GM18861 (cell line): ENCODE measurements around the gene MAPKAPK2.

Experiments used
- ATAC-seq: cut with Tn5 transposase; IDR thresholded peaks from one replicate; pipeline ENCODE4 v1.9.1; 2021; ENCODE audit not compliant: unreplicated experiment

MAPKAPK2 gene

DNA sequence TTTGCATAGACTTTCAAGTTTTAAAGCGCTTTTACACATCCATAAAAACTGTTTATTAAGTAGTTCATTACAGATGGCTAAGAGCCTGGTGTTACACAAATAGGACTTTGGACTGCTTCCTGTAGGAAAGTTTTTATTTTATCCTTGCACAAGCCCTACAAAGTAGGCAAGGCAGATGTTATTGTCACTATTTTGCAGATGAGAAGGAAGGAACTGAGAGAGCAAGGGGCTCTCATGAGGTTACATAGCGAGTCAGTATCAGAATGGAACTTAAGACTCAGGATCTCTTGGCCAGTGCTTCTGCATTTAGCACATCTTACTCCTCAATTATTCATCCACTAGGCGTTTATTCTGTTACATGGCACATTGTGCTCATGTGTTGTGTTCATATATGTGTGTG lies 2.6 kb upstream of the MAPKAPK2 start:
- ATAC-seq = no peak

DNA sequence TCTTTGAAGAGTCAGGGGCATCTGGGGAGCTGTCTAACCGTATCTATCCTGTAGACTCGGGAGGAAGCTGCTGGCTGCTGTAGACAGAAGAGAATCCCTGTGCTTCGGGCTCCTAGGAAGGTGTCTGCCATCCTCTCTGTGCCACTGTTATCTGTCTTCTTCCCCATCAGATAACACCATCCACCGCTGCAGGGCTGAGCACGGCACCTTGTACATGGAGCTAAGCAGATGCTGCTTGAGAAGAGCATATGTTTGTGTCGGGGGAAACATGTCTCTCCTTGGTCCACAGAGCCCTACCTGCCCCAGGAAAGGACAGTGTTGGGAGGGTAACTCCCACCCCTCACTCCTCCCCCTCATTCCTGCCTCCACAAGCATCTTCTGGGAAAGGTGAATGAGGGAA lies 1.4 kb upstream of the MAPKAPK2 start:
- no peak for ATAC-seq

DNA sequence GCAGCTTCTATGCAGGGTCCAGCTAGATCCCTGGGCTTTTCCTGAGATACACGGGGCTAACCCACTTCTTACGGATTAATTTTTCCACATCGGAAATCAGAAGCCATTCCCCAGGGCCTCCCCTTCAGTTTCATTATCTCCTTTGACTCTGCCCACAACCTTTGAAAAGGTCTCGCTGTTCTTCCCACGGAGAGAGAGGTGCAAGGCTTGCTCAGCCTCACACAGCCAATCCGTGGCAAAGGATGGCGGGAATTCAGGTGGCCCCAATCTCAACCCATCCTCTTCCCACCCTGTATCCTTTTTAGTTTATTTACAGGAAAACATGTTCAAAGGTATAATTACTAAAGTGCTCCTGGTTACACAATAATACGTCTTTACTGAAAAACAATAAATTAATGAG lies 702 bp upstream of the MAPKAPK2 start:
- no peak for ATAC-seq

DNA sequence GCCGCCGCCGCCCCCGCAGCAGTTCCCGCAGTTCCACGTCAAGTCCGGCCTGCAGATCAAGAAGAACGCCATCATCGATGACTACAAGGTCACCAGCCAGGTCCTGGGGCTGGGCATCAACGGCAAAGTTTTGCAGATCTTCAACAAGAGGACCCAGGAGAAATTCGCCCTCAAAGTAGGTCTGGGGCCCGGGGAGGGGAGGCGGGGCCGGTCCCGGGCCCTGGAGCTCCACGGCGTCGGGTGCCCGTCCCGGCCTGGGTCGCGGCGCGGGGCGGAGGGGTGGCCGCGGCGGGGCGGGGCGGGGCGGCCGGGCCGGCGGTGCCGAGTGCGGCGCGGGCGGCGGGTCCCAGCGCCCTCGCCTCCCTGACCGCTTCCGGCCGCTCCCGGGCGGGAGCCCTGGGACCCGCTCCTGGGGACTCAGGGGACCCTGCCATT lies 646 bp downstream of the MAPKAPK2 start:
- no peak for ATAC-seq

DNA sequence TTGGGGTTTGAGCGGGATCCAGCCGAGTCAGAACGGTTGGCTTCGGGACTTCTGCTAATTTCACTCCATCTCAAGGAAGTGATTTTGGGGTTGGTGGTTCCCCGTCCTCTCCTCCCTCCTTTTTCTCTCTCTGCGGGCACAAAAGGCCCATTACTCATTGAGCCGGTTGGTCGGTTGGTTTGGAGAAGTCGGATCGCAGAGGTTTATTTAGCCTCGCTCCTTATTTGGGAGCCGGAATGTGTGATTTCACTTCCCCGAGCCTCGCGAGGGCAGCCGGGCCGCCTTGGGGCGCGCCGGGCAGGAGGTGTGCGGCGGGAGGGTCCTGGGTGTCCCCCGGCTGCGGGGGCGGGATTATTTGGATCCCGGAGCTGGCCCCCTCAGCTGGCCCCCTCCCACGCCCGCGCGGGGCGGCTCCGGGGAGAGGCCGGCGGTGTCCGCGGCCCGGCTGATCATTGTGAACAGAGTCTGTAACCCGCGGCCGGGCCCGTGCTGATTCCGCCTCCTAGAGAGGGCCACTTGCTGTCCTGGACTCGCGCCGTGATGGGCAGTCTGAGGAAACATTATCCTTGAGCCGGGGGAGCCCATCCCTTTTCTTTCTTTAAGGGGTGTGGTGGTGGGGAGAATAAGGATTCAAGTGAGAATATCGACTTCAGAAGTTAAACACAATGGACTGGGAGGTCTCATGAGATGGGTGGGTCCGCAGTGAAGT lies 1.2 kb downstream of the MAPKAPK2 start:
- no peak for ATAC-seq

DNA sequence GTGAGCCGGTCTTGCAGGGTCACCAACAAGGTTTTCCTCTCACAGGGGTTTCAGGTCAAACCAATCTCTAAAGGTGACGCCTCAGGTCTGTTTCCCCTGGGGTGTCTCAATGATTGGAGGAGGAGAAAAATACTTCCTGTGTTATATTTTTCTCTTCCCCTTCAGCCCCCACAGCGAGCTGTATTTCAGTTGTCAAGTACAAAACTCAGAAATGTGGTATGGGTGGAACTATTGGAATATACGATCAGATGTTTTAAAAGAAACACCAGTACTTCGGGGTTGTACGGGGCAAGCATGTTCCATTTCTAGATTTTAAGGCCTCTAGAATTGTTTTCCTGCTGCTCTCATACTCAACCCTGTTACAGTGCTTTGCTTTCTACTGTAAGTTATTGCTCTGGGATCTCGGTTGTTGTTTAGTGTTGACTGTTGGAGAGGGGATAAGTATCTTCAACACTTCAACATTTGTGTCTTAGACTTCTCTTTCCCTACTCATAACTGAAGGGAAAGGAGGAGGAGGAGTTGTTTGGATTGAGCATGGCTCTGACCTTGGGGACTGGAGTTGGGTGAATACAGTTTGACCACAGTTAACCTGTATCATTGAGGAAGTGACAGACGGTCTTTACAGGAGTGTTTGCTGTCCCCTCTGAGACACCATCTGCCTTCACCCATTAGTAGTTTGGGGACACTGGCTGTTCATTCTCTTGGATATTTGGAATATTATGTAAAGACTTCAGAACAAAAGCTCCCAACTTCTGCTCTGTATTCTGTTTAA lies 2.0 kb downstream of the MAPKAPK2 start:
- no peak for ATAC-seq

DNA sequence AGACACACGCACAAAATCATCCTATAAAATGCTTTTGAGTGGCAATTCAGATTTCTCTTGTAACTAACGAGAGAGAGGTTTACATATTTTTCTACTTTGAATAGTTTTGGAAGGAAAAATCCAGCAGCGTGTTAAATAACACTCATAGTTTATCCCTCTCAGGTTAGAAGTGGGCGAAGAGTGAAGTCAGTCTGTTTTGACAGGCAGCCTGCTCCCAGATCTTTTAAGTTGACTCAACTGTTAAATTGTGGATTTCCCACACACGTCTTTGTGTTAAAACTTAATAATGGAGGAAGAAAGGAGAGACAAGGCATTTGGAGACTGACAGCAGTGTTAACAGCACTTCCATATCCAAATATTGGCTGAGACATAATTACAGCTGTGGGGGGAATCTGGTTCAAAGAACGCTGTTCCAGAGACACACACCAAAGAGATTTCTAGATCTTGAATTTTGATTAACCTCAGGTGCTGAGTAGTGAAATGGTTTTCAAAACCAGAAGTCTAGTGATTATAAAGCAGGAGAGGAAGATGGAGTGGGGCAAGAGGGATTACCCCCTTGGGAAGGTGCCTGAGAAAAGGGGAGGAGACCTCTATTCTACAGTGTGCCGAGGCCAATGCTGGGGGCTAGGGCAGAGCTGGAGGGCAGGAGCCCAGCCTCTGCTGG lies 2.7 kb downstream of the MAPKAPK2 start:
- no peak for ATAC-seq

DNA sequence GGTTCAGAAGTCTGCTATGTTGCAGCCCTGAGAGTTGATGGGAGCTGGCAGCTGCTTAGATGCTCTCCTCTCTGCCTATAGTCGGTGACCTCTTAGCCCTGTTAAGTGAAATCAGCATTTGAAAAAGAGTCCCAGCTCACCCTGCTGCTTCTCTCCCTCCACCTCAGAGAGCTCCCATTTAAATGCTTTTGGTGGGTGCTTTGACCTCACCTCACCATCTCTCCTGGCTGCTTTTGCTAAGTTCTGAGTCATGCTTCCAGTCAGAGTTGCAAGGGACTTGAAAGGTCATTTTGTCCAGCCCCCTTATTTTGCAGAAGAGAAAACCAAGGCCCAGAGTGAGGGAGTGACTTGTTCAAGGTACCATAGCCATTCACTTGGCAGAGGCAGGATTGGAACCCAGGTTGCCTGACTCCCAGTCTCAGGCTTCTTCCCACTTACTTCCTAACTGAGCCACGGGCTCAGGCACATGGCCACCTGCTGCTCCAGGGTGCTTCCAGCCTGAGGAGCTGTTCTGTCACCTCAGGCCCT lies 3.3 kb downstream of the MAPKAPK2 start:
- no peak for ATAC-seq

DNA sequence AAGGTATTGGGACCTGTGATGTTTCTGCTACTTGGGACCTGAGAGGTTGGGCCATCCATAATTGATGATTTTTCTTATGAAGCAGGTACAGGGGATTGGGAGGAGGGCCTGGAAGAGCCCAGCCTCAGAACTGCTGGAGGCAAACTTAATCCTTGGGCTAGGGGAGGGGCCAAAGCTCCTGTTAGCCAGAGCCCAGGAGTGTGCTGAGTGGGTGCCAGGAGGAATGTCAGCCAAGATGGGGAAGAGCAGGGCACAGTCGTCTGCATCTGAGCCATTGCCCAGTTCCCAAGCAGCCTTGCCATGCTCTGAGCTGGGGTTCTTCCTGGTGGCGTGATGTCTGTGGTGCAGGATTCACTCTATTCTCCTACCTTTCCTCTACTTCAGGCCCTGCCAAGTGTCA lies 5.8 kb downstream of the MAPKAPK2 start:
- ATAC-seq = no peak

DNA sequence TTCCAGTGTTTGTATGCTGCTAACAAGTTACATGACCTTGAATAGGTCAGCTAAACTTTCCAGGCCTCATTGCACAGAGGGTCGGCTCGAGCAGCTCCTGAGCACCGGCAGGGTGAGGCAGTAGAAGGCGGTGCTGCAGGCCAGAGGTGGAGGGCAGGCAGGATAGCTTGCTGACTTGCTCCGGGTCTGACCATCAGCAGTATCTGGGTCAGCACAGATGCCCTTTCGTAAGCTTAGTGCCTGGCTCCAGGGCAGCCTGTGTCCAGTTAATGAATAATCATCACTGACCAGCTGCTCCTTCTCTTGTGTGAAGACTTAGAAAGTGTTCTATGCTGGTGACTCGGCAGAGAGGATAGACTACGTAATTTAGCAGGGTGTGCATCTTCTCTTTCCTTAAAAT lies 6.9 kb downstream of the MAPKAPK2 start:
- no peak for ATAC-seq

DNA sequence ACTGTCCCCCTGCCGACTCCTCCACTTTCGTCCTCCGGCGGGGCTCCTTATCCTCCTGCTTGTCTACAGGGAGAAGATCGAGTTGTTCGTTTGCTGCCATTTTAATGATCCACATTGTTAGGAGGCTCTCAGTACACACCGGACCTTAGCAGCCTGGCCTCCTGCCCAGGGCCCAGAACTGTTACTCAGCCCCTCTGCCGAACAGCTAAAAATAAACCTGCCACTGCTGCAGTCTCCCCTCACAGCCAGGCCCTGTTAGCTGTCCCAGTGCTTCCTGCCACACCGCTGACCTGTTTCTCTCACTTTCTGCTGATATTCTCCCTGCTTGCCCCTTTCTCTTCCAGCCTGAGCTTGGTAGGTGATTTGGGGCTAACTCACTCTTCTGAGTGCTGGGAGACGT lies 8.3 kb downstream of the MAPKAPK2 start:
- no peak for ATAC-seq

DNA sequence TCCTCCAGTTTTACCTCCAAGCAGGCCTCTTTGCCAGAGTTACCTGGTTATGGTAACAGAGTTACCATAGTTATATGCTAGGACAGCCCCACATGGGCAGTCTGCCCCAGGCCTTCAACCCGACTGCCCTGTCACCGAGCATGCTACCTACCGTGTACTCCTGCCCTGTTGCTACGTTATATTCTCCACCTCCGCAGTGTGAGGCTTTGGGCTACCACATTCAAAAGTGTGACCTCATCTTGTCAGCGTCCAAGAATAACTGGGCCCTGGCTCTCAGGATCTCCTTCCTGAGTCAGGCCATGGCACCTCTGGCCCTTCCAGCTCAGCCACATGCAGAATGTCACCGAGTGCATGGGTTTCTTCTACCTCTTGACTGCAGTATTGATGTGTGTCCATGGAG lies 8.9 kb downstream of the MAPKAPK2 start:
- ATAC-seq = no peak

DNA sequence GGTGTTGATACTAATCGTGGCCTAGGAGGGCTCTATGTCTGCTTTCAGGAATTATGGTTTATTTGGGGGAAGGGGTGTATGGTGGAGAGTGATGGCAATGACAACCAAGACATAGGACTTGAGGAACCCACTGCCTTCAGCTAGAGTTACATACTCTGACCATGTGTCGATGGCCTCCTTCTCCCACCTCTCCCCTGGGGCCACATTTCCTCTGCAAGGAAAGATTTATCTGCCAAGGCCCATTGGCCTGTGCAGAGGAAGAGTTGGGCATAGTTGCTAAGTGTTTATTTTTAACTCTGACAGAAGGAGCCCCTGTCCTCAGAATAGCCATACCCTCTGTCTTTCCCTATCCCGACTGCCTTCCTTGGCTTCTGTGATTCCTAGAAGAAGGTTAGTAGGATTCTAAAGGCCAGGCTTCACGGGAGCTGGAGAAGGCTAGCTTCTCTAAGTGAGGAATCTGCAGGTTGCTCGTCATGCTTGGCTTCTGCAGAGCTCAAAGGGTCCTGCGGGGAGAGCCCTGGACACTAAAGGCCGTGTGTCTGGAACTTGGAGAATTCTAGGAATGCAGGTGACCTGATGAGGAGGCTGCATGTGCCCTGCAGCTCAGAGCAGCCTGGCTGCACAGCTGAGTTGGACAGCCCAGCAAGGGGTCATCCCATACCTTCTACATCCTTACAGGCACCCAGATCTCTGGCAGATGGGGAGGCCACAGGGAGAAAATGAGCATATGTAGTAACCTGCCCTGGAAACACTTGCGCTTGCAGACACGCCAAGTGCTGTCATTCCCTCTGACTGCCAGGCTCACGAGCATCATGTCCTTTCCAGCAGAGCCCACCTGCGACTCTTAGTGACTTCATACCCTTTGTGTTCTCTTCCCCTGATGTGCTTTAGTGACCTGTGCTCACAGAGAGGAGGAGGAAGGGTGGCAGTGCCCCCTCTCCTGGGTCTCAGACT lies 9.7 kb downstream of the MAPKAPK2 start:
- ATAC-seq = no peak

DNA sequence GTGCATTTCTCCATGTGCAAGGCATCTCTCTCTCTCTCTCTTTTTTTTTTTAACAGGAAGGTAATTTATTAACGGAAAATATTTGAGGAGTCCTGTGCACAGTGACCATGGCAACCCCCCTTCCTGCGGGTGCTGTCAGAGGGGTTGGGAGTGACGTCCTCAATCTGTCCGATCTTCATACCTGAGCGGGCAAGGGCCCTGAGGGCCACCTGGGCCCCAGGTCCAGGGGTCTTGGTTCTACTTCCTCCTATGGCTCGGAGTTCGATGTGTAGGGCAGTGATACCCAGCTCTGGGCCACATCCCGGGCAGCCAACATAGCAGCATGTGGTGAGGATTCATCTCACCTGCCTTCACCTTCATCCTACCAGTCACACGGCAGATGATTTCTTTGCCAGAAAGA lies 11.0 kb downstream of the MAPKAPK2 start:
- ATAC-seq = no peak

DNA sequence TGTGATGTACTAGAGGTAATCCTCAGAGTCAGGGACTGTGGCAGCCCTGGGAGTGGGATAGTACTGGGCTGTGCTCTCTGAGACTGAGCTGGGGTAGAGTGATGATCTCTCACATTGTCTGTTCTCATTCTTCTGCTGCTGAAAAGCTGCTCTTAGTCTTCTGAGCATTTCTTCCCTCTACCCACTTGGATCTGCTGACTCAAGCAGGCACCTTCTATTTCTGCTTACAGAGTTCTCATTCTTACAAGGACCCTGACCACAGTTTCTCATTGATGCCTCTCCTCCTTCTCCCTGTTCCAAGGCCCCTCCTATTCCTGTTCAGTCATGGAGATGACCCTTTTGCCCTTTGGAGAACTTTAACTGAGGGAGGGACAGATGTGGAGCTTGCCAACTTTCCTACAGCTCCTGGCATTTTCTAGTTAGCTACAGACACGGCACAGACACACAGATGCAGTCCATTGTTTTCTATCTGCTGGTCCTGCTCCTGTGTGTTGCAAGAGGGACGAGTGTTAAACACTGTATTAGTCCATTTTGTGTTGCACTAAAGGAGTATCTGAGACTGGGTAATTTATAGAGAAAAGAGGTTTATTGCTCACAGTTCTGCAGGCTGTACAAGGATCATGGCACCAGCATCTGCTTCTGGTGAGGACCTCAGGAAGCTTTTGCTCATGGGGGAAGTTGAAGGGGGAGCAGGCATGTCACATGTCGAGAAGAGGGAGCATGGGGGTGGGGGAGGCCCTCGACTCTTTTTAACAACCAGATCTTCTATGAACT lies 12.3 kb downstream of the MAPKAPK2 start:
- ATAC-seq = no peak

DNA sequence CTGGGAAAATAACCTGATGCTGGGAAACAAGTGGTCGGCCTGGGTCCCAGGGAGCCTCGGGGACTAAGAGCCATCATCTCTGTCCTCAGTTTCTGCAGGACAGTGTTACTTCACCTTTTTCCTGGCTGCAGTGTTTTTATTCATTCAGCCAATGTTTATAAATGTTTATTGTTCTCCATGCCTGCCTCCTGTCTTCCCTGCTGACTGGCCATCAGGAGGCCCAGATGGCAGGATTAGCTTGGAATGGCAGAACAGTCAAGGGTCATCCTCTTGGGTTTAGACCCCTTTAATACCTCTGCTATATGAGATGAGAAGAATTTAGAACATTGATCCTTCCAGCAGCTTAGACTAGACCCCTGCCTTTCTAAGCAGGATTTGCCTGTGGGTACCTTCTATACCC lies 13.3 kb downstream of the MAPKAPK2 start:
- ATAC-seq = no peak

DNA sequence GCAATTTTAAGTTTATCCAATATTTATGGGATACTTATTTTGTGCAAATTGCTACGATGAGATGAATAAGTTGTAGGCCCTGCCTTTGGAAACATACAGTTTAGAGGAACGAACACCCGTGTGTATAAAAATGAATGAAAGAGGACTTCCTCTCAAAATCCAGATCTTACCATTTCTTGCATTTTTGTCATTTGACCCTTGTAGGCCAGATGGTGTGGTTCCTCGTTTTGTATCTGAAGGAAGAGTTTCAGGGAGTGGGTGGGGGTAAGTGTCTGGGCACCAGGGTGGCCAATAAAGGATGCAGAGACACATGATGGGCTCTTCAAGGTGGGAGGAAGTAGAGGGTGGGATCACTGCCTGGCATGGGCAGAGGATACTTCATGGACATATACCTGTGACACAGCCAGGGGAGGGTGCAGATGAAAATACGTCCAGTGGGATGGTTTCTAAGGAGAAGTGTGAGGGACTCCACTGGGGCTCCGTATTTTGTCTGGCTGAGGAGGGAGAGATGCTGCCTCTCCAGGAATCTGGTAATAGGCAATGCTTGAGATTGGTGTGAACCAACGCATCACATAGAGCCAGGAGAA lies 14.4 kb downstream of the MAPKAPK2 start:
- no peak for ATAC-seq

DNA sequence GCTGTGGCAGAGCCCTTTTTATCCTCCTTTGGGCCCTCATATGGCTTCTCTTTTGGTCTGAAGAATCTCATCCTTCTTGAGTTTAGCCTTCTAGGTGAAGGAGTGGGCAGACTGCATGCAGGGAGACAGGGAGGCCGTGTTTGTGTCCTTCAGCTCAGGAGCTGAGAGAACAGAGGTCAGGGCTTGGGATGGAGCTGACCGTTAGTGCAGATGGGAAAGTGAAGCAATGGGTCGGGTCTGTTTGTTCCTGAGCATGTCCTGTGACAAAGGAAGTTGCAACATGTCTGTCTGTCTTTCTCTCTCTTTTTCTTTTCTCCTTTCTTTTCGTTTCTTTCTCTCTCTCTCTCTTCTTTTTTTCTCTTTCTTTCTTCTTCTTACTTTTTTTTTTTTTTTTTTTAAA lies 14.9 kb downstream of the MAPKAPK2 start:
- ATAC-seq = no peak

DNA sequence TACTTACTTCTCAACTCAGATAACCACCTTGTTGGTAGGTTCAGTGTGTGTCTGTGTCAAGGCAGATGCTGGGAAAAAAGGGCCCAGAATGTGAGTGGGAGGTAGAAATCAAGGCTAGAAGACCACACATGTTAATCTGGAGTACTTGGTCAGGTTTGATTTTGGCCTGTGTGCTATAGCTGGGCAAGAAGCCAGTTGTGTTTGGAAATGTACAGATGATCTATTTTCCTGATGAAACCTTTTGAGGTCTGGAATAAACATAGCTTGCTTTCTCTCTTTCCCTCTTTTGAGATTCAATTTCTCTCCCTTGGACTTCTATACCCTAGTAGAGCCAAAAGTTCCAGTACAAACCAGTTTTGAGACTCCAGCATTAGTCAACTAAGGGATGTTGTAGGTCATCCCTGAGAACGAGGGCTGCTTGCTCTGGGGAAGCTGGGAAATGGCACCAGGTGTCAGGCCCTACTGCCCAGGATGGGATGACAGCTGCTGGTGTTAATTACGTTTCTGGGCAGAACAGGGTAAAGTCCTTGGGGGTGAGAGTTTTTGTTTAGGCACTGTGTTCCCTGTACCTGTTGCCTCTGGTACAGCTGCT lies 15.8 kb downstream of the MAPKAPK2 start:
- ATAC-seq = no peak
